Esophagus squamous epithelium (tissue), 4 donors: ENCODE results near the gene KLHDC8B.

ENCODE experiments used
- CTCF ChIP-seq, 6 experiments: fragments of 450-650 bp in 4 of 6; fragments of 200-600 bp in 2 of 6; sonication (generic) in 2 of 6; IDR thresholded peaks; one replicate each; pipeline ENCODE4 v1.5.1; 2016 to 2019; ENCODE audit warnings: antibody characterized with exemption in 6 of 6, mild to moderate bottlenecking in 4 of 6, moderate library complexity in 4 of 6
- POLR2A ChIP-seq, 4 donors: fragments of 450-650 bp; IDR thresholded peaks; one replicate each; pipeline ENCODE4 v1.6.1; 2017; ENCODE audit warnings: antibody characterized with exemption in 4 of 4, mild to moderate bottlenecking in 4 of 4, moderate library complexity in 3 of 4

GRCh38 chr3:49180116-49180515 is 8.7 kb downstream of the KLHDC8B start:
- TF ChIP-seq CTCF (IDR thresholded peaks at IDR 0.05) (no peak), POLR2A (IDR thresholded peaks at IDR 0.05) (no peak)
